ENCODE measurements around the gene GRIN1.

Gene GRIN1

GRCh38 chr9:137188086-137188489 is 49.1 kb downstream of the GRIN1 start:
- peak overlapping the region; percentile 67 for H3K4me3 ChIP-seq (ENCODE audit: low read depth, low read length)
- TF ChIP-seq CTCF (conservative IDR thresholded peaks at IDR 0.05; ENCODE audit: low read depth, low read length) = no peak
- no peak for DNase-seq (ENCODE audit: low read depth)

- peak; percentile 96 for DNase-seq (ENCODE audit: low read depth)
- H3K4me3 ChIP-seq (ENCODE audit: low read depth, low read length) = peak within 1 kb of the TSS; percentile 67
- peak; percentile 59 for TF ChIP-seq CTCF (conservative IDR thresholded peaks at IDR 0.05; ENCODE audit: low read depth, low read length)
These were observed 49.7 kb downstream of the GRIN1 start, which contains the start of the genes ANAPC2 and SSNA1 for GRCh38 chr9:137188490-137189296. TSS of gene ANAPC2 (minus strand) at chr9:137188560. CDS start at chr9:137188532, 28 bp downstream. TSS of gene SSNA1 (plus strand) at chr9:137188676. CDS start at chr9:137188727, 51 bp downstream.

- no peak for DNase-seq (ENCODE audit: low read depth)
- H3K4me3 ChIP-seq (ENCODE audit: low read depth, low read length) = peak overlapping the region; percentile 67
- TF ChIP-seq CTCF (conservative IDR thresholded peaks at IDR 0.05; ENCODE audit: low read depth, low read length) = no peak
These were observed 50.6 kb downstream of the GRIN1 start for GRCh38 chr9:137189297-137190295.

GRCh38 chr9:137190315-137190856 is 51.4 kb downstream of the GRIN1 start:
- TF ChIP-seq CTCF (conservative IDR thresholded peaks at IDR 0.05; ENCODE audit: low read depth, low read length) = no peak
- DNase-seq (ENCODE audit: low read depth) = no peak
- no peak overlapping the region for H3K4me3 ChIP-seq (ENCODE audit: low read depth, low read length)

GRCh38 chr9:137191245-137191644 is 52.3 kb downstream of the GRIN1 start:
- no peak for TF ChIP-seq CTCF (conservative IDR thresholded peaks at IDR 0.05; ENCODE audit: low read depth, low read length)
- DNase-seq (ENCODE audit: low read depth) = no peak
- H3K4me3 ChIP-seq (ENCODE audit: low read depth, low read length) = no peak overlapping the region

- no peak overlapping the region for H3K4me3 ChIP-seq (ENCODE audit: low read depth, low read length)
- no peak for TF ChIP-seq CTCF (conservative IDR thresholded peaks at IDR 0.05; ENCODE audit: low read depth, low read length)
These were observed 52.9 kb downstream of the GRIN1 start for GRCh38 chr9:137191691-137192447.

More at GRCh38 chr9:137191691-137192447, 52.9 kb downstream of the GRIN1 start:
- DNase-seq (ENCODE audit: low read depth) = no peak

All from choroid plexus epithelial cell (primary cell).